DMS53 (cell line): ENCODE data around the gene SLC66A3.
"Not testable (repeated sequence)": the region's sequence is repeated elsewhere in the genome, so short reads cannot be mapped to it uniquely, and the experiment has no call there.

ENCODE experiments used
- DNase-seq: peaks from one replicate; lab custom pipeline; 2025; lab: John Stamatoyannopoulos, UW

Gene SLC66A3

GRCh38 chr2:11163439-11164317, 8.4 kb downstream of the SLC66A3 start:
- no peak for DNase-seq

GRCh38 chr2:11165046-11165445, 9.8 kb downstream of the SLC66A3 start:
- not testable (repeated sequence) for DNase-seq

- no peak for DNase-seq
These were observed 11.2 kb downstream of the SLC66A3 start for GRCh38 chr2:11166476-11166875.

- no peak for DNase-seq
These were observed 13.2 kb downstream of the SLC66A3 start for GRCh38 chr2:11168488-11168887.

GRCh38 chr2:11169333-11169732, 14.1 kb downstream of the SLC66A3 start:
- peak; percentile 82 for DNase-seq

GRCh38 chr2:11174222-11174621, 19.0 kb downstream of the SLC66A3 start:
- no peak for DNase-seq

GRCh38 chr2:11175293-11175795, 20.1 kb downstream of the SLC66A3 start:
- DNase-seq, result no peak

GRCh38 chr2:11177871-11178690, 22.8 kb downstream of the SLC66A3 start:
- DNase-seq, result no peak

- no peak for DNase-seq
These were observed 23.9 kb downstream of the SLC66A3 start for GRCh38 chr2:11179196-11179595.

- no peak for DNase-seq
These were observed 24.6 kb downstream of the SLC66A3 start for GRCh38 chr2:11179899-11180298.

- DNase-seq, result no peak
These were observed 25.4 kb downstream of the SLC66A3 start for GRCh38 chr2:11180653-11181052.

- no peak for DNase-seq
These were observed 27.7 kb downstream of the SLC66A3 start for GRCh38 chr2:11182951-11183350.

GRCh38 chr2:11186145-11186544, 30.9 kb downstream of the SLC66A3 start:
- no peak for DNase-seq

GRCh38 chr2:11187083-11187619, 31.9 kb downstream of the SLC66A3 start:
- no peak for DNase-seq

GRCh38 chr2:11187731-11188130, 32.5 kb downstream of the SLC66A3 start:
- no peak for DNase-seq

GRCh38 chr2:11196246-11196645, 41.0 kb downstream of the SLC66A3 start:
- no peak for DNase-seq

GRCh38 chr2:11200651-11201050, 45.4 kb downstream of the SLC66A3 start:
- no peak for DNase-seq

GRCh38 chr2:11201969-11202368, 46.7 kb downstream of the SLC66A3 start:
- no peak for DNase-seq

- peak; percentile 35 for DNase-seq
These were observed 48.2 kb downstream of the SLC66A3 start for GRCh38 chr2:11203480-11203879.

GRCh38 chr2:11208083-11208482, 52.8 kb downstream of the SLC66A3 start:
- no peak for DNase-seq

- no peak for DNase-seq
These were observed 57.4 kb downstream of the SLC66A3 start for GRCh38 chr2:11212645-11213044.

- DNase-seq, result no peak
These were observed 57.9 kb downstream of the SLC66A3 start for GRCh38 chr2:11213090-11213638.
